ENCODE data around the gene RERG. TPM values are rescaled to one million over a fixed set of nuclear protein-coding genes. Genes with fewer than 3 reads are reported as not detected.
"Not testable (repeated sequence)": the region's sequence is repeated elsewhere in the genome, so short reads cannot be mapped to it uniquely, and the experiment has no call there.

RERG gene
- total and polyA plus RNA-seq, 2 experiments from 2014 or later, result not detected

DNA sequence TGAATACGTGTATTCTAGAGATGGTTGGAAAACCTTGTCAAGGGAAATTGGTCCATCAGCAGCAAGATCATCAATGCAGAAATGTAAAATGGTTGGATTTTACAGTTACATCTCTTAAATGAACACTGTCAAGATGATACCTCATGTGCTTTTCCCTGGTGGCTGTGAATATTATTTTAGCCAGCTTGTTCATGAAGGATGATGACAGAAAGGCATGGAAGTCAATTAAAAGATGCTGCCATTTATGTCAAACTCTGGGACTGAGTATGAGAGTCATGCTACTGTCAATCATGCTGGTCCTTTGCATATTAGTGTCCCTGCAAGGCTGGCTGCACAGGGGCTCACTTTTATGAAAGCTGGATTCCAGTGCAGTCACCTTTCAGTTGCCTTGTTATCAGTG is 10.3 kb upstream of the RERG start:
- no peaks in the 10 kb centered on the region for H3K9me2 ChIP-seq (ENCODE audit: insufficient read depth)
- H3F3A ChIP-seq (ENCODE audit: insufficient read depth), result no peaks in the 10 kb centered on the region
- WGBS, 2 experiments (ENCODE audit: low coverage in 1 of 2, low lambda C conversion rate in 2 of 2, missing lambda C conversion rate in 2 of 2), result 56 to 64% methylated on average over 1 of the region's 1 CpG
- H3K9ac ChIP-seq, result no peak overlapping the region
- H3K36me3 ChIP-seq (ENCODE audit: low read depth), result no peaks in the 10 kb centered on the region
- no peak overlapping the region for H3K4me3 ChIP-seq
- in situ Hi-C loops (cut with MboI), result no loop called here
- H3K4me1 ChIP-seq (ENCODE audit: insufficient read depth), result 0 out of 2 replicates have a peak, but pooled peaks cover 3% of the 10 kb centered on the region
- TF ChIP-seq EZH2phosphoT487 (IDR thresholded peaks at IDR 0.05; ENCODE audit: insufficient read depth, low read depth) (no peak), EZH2 (IDR thresholded peaks at IDR 0.05; ENCODE audit: insufficient read depth, poor library complexity, severe bottlenecking) (no peak)
- H3K27me3 ChIP-seq (replicated peaks; ENCODE audit: insufficient read depth), result peaks cover 48% of the 10 kb centered on the region
- H4K20me1 ChIP-seq (ENCODE audit: insufficient read depth), result no peaks in the 10 kb centered on the region
- no peak overlapping the region for H3K4me2 ChIP-seq (ENCODE audit: unreplicated experiment)
- no peaks in the 10 kb centered on the region for H3K79me2 ChIP-seq (ENCODE audit: insufficient read depth)
- H3K9me3 ChIP-seq (ENCODE audit: low read depth), result no peaks in the 10 kb centered on the region
- no peak overlapping the region for H3K27ac ChIP-seq
- no peak overlapping the region for H2AFZ ChIP-seq
- no peak for DNase-seq

DNA sequence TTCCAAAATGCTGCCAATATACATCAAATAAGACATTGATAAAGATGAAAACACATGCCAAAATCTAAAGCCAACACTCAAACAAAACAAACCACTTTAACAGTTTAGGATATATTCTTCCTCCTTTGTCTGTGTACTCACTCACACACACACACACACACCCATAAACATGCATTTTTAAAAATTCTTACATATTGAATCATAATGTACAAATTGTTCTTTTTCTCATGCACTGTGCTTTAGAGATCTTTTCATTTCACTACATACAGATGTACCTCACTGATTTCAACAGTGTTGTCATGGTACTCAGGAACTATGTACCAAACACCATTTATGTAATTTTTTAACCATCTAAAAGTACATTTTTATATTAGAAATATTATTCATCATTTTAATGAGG is 9.5 kb upstream of the RERG start:
- H4K20me1 ChIP-seq (ENCODE audit: insufficient read depth), result no peaks in the 10 kb centered on the region
- no peaks in the 10 kb centered on the region for H3K9me2 ChIP-seq (ENCODE audit: insufficient read depth)
- H3K4me3 ChIP-seq, result no peak overlapping the region
- H3K79me2 ChIP-seq (ENCODE audit: insufficient read depth), result no peaks in the 10 kb centered on the region
- 0 out of 2 replicates have a peak, but pooled peaks cover 3% of the 10 kb centered on the region for H3K4me1 ChIP-seq (ENCODE audit: insufficient read depth)
- no peak overlapping the region for H3K27ac ChIP-seq
- H3K4me2 ChIP-seq (ENCODE audit: unreplicated experiment), result no peak overlapping the region
- TF ChIP-seq EZH2phosphoT487 (IDR thresholded peaks at IDR 0.05; ENCODE audit: insufficient read depth, low read depth) (no peak), EZH2 (IDR thresholded peaks at IDR 0.05; ENCODE audit: insufficient read depth, poor library complexity, severe bottlenecking) (no peak)
- no peaks in the 10 kb centered on the region for H3F3A ChIP-seq (ENCODE audit: insufficient read depth)
- no peaks in the 10 kb centered on the region for H3K36me3 ChIP-seq (ENCODE audit: low read depth)
- no peak overlapping the region for H3K9ac ChIP-seq
- DNase-seq, result no peak
- H2AFZ ChIP-seq, result no peak overlapping the region
- peaks cover 49% of the 10 kb centered on the region for H3K27me3 ChIP-seq (replicated peaks; ENCODE audit: insufficient read depth)
- in situ Hi-C loops (cut with MboI), result no loop called here
- no peaks in the 10 kb centered on the region for H3K9me3 ChIP-seq (ENCODE audit: low read depth)

DNA sequence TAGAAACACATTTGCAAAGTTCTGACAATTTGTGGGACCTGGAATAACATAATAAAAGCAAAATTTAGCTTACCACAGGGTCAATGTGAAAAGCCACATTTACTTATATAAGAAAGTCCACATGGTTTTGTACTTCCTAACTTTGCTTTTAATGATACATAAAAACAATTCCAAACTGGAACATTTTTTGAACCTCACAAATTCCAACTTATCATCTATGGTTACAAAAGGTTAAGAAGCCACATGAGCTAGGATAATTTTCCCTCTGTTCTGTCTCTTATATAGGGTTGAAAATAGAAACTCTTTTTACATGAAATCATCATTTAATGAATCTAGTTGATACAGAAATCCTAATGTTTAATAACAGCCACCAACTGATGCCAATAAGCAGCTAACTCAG is 8.9 kb upstream of the RERG start:
- H3K27ac ChIP-seq, result no peak overlapping the region
- no peak for TF ChIP-seq EZH2 (IDR thresholded peaks at IDR 0.05; ENCODE audit: insufficient read depth, poor library complexity, severe bottlenecking)
- TF ChIP-seq EZH2phosphoT487 (IDR thresholded peaks at IDR 0.05; ENCODE audit: insufficient read depth, low read depth), result no peak
- H3K9me2 ChIP-seq (ENCODE audit: insufficient read depth), result no peaks in the 10 kb centered on the region
- H3K27me3 ChIP-seq (replicated peaks; ENCODE audit: insufficient read depth), result peaks cover 55% of the 10 kb centered on the region
- no peak overlapping the region for H3K4me2 ChIP-seq (ENCODE audit: unreplicated experiment)
- H4K20me1 ChIP-seq (ENCODE audit: insufficient read depth), result no peaks in the 10 kb centered on the region
- H3K79me2 ChIP-seq (ENCODE audit: insufficient read depth), result no peaks in the 10 kb centered on the region
- H3F3A ChIP-seq (ENCODE audit: insufficient read depth), result no peaks in the 10 kb centered on the region
- DNase-seq, result no peak
- H3K9ac ChIP-seq, result no peak overlapping the region
- no peaks in the 10 kb centered on the region for H3K9me3 ChIP-seq (ENCODE audit: low read depth)
- in situ Hi-C loops (cut with MboI), result no loop called here
- no peak overlapping the region for H3K4me3 ChIP-seq
- 0 out of 2 replicates have a peak, but pooled peaks cover 3% of the 10 kb centered on the region for H3K4me1 ChIP-seq (ENCODE audit: insufficient read depth)
- H2AFZ ChIP-seq, result no peak overlapping the region
- no peaks in the 10 kb centered on the region for H3K36me3 ChIP-seq (ENCODE audit: low read depth)

DNA sequence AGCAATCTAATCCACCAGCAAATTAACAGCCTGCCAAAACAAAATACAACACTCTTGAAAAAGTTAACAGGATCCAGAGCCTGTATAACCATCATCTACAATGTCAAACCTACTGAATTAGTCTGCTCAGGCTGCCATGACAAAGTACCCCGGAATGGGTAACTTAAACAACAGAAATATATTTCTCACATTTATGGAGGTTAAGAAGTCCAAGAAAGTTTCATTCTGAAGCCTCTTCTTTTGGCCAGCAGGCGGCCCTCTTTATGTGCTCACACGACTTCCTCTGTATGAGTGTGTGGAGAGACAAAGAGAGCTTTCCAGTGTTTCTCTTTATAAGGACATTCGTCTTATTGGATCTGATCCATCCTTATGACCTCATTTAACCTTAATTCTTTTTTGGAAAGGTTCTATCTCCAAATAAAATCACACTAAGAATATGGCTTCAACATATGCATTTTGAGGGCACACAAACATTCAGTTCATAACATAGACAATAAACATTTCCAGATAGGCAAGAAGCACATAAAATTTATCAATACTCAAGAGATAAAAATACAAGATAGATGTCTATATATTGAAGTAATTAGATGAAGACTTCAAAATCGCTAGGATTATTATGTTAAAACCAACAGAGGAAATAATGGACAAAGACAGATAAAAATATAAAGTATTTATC is 5.9 kb upstream of the RERG start:
- no peak overlapping the region for H3K4me2 ChIP-seq (ENCODE audit: unreplicated experiment)
- 0 out of 2 replicates have a peak, but pooled peaks cover 3% of the 10 kb centered on the region for H3K4me1 ChIP-seq (ENCODE audit: insufficient read depth)
- H3K9me3 ChIP-seq (ENCODE audit: low read depth), result no peaks in the 10 kb centered on the region
- H3K79me2 ChIP-seq (ENCODE audit: insufficient read depth), result no peaks in the 10 kb centered on the region
- no peak overlapping the region for H3K9ac ChIP-seq
- H3K9me2 ChIP-seq (ENCODE audit: insufficient read depth), result no peaks in the 10 kb centered on the region
- H2AFZ ChIP-seq, result no peak overlapping the region
- H3K36me3 ChIP-seq (ENCODE audit: low read depth), result no peaks in the 10 kb centered on the region
- H3F3A ChIP-seq (ENCODE audit: insufficient read depth), result no peaks in the 10 kb centered on the region
- TF ChIP-seq EZH2phosphoT487 (IDR thresholded peaks at IDR 0.05; ENCODE audit: insufficient read depth, low read depth), result no peak
- TF ChIP-seq EZH2 (IDR thresholded peaks at IDR 0.05; ENCODE audit: insufficient read depth, poor library complexity, severe bottlenecking), result no peak
- no peak overlapping the region for H3K27ac ChIP-seq
- peak; percentile 81 for DNase-seq
- H3K27me3 ChIP-seq (replicated peaks; ENCODE audit: insufficient read depth), result peaks cover 60% of the 10 kb centered on the region
- in situ Hi-C loops (cut with MboI), result no loop called here
- WGBS, 2 experiments (ENCODE audit: low coverage in 1 of 2, low lambda C conversion rate in 2 of 2, missing lambda C conversion rate in 2 of 2), result 1% methylated on average over 5 of the region's 5 CpGs
- H4K20me1 ChIP-seq (ENCODE audit: insufficient read depth), result no peaks in the 10 kb centered on the region
- H3K4me3 ChIP-seq, result no peak overlapping the region

DNA sequence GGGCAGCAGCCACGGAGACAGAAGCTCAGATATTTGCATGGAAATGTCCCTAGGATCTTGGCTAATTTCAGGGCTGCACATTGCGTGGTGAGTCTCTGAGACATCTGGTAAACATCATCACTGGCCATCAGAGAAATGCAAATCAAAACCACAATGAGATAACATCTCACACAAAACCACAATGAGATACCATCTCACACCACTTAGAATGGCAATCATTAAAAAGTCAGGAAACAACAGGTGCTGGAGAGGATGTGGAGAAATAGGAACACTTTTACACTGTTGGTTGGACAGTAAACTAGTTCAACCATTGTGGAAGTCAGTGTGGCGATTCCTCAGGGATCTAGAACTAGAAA is 4.6 kb upstream of the RERG start:
- H3K27me3 ChIP-seq (replicated peaks; ENCODE audit: insufficient read depth), result peaks cover 61% of the 10 kb centered on the region
- H2AFZ ChIP-seq; H3K4me1 ChIP-seq (ENCODE audit: insufficient read depth); H3F3A ChIP-seq (ENCODE audit: insufficient read depth); DNase-seq; H3K9me2 ChIP-seq (ENCODE audit: insufficient read depth); in situ Hi-C loops (cut with MboI); H3K27ac ChIP-seq; H3K9me3 ChIP-seq (ENCODE audit: low read depth); H3K9ac ChIP-seq; H3K4me2 ChIP-seq (ENCODE audit: unreplicated experiment); H4K20me1 ChIP-seq (ENCODE audit: insufficient read depth); H3K79me2 ChIP-seq (ENCODE audit: insufficient read depth); H3K36me3 ChIP-seq (ENCODE audit: low read depth); H3K4me3 ChIP-seq: not testable (repeated sequence)
- WGBS, 2 experiments (ENCODE audit: low coverage in 1 of 2, low lambda C conversion rate in 2 of 2, missing lambda C conversion rate in 2 of 2), result 20 to 31% methylated on average over 3 of the region's 3 CpGs
